CD4-positive, alpha-beta T cell treated with Interleukin-4 for 4 hours (primary cell): ENCODE data around the gene SRP68.
A peak's percentile ranks its signal among the peaks of the same experiment; 100 is the strongest.

Source experiments
- DNase-seq: peaks from one replicate; pipeline ENCODE4 v3.0.0-alpha.2; 2020

Gene SRP68

GRCh38 chr17:76072148-76072858 lies at the start of gene SRP68:
Gene SRP68 (minus strand): TSS chr17:76072517. CDS start chr17:76072491, 26 bp downstream.
- DNase-seq, result peak; percentile 89

- no peak for DNase-seq
These were observed 49.7 kb upstream of the SRP68 start for GRCh38 chr17:76121932-76122430.

GRCh38 chr17:76120658-76121008 lies 48.3 kb upstream of the SRP68 start:
- no peak for DNase-seq

- DNase-seq, result no peak
These were observed 47.4 kb upstream of the SRP68 start for GRCh38 chr17:76119409-76120371.

GRCh38 chr17:76115138-76115754 lies 42.9 kb upstream of the SRP68 start:
- DNase-seq, result no peak

- no peak for DNase-seq
These were observed 39.6 kb upstream of the SRP68 start for GRCh38 chr17:76111956-76112355.

GRCh38 chr17:76107509-76107908 lies 35.2 kb upstream of the SRP68 start:
- DNase-seq, result peak; percentile 22

GRCh38 chr17:76106703-76107102 lies 34.4 kb upstream of the SRP68 start:
- no peak for DNase-seq

- DNase-seq, result no peak
These were observed 32.5 kb upstream of the SRP68 start for GRCh38 chr17:76104896-76105231.

- DNase-seq, result no peak
These were observed 32.0 kb upstream of the SRP68 start for GRCh38 chr17:76104140-76104895.

GRCh38 chr17:76103274-76104139 lies 31.2 kb upstream of the SRP68 start, which contains the start of gene EXOC7:
Gene EXOC7 (minus strand): TSS chr17:76103787. CDS start chr17:76103692, 95 bp downstream.
- peak; percentile 91 for DNase-seq

- DNase-seq, result no peak
These were observed 30.6 kb upstream of the SRP68 start for GRCh38 chr17:76102944-76103273.

- no peak for DNase-seq
These were observed 25.5 kb upstream of the SRP68 start for GRCh38 chr17:76097716-76098295.

GRCh38 chr17:76095943-76096342 lies 23.6 kb upstream of the SRP68 start:
- DNase-seq, result no peak

- no peak for DNase-seq
These were observed 21.7 kb upstream of the SRP68 start for GRCh38 chr17:76094046-76094445.

- no peak for DNase-seq
These were observed 20.5 kb upstream of the SRP68 start for GRCh38 chr17:76092526-76093413.

- DNase-seq, result peak; percentile 3
These were observed 19.4 kb upstream of the SRP68 start for GRCh38 chr17:76091526-76092286.

- DNase-seq, result no peak
These were observed 18.3 kb upstream of the SRP68 start for GRCh38 chr17:76090517-76091129.
